GM18499 (cell line): ENCODE results near the gene EPHA7.

Source experiments
- ATAC-seq: cut with Tn5 transposase; IDR thresholded peaks from one replicate; pipeline ENCODE4 v1.9.1; 2021; ENCODE audit warnings: moderate number of reproducible peaks; ENCODE audit not compliant: insufficient read depth, unreplicated experiment

Gene EPHA7

DNA sequence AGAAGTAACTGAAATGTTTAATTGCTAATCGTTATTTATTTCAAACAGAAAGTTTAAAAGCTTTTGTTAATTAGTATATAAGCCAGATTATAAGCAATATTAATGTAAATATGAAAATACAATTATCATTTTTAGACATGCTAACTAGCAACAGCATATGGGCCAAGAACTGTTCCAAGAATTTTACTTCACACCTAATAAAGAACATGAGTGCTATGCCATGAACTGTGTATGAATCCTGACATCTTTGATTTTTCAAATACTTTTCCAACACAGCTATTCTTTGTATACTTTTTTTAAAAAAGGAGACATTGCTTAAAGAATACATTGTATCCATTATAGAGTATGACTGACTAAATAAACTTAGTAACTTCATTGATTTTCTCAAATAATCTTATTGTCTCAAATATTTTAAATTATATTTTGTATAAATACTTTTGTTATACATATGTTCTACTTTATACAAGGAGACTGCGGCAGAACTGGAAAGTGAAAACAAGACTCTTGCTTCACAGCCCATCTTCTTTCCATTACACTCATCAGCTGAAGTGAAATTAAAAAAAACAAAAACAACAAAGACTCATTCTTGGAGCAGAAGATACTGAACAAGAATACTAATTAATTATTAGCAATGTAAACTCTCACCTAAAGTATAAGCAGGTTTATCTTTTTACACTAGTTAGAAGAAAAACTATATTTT, 89.9 kb downstream of the EPHA7 start:
- no peak for ATAC-seq

DNA sequence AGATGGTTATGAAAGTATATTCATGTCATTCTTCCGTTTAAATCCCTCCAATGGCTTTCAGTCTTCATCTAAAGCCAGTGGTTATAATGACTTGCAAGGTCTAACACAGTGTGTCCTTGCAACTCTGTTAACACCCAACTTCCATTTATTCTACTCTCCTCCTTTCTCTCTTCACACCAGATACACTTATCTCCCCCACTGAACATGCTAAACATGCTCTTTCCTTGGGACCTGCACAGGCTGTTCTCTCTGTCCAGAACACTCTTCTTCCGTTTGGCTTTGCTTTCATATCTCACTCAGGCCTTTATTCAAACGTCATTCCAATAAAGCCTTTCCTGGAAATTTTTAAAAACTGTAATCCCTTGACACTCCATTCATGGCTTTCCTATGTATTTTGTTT, 91.5 kb downstream of the EPHA7 start:
- ATAC-seq: no peak

DNA sequence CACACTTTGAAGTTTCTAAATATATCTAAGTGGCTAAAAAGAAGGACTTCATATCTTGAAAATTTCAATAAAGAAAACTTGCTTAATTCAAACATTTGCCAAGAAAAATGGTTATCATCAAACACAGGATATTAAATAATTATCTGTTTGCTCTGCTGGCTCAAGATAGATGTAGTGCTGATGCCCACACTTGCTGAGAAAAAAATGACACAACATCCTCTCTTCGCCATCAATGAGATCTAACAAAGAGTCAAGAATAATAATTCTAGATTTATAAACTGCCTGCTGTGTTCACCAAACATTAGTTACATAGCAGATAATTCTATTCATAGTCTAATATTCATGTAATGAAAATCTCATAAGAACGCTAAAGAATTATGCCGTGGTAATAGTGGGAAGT, 93.6 kb downstream of the EPHA7 start:
- ATAC-seq: no peak

- no peak for ATAC-seq
Observed at GRCh38 chr6:93323630-93324029, 95.7 kb downstream of the EPHA7 start.

DNA sequence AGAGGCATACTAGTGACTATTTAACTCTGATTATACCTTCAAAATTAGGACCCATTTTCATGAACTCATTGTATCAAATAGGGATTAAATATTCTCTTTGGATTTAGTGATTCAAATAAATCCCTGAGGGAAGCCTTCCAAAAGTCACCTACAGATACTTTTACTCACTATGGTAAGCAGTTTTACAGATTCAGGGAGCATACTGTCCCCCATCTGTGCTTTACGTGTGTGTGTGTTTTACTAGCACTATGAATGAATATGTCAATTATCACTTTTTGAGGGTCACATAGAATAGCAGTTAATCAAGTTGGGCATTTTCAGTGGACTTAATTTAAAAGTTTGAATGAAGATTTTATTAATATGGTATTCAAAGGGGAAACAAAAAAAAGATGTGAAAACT, 96.7 kb downstream of the EPHA7 start:
- ATAC-seq: no peak

DNA sequence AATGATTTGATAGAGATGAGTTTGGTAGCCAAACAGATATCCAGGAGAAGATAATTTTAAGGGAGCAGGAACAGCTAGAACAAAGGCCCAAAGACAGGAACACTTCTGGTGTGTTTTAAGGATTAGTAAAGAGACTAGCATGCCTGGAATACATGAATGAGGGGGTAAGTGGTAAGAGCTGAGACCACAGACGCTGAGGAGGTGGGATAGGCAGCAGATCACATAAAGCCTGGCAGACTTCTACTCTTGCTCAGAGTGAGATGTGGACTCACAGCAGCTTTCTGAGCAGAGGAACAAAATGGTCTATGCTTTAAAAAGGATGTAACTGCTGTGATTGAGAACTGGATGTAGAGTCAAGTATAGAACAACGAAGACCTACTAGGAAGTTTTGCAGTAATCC, 100.1 kb downstream of the EPHA7 start:
- ATAC-seq: no peak

GRCh38 chr6:93318121-93318520, 101.2 kb downstream of the EPHA7 start:
- ATAC-seq: no peak

DNA sequence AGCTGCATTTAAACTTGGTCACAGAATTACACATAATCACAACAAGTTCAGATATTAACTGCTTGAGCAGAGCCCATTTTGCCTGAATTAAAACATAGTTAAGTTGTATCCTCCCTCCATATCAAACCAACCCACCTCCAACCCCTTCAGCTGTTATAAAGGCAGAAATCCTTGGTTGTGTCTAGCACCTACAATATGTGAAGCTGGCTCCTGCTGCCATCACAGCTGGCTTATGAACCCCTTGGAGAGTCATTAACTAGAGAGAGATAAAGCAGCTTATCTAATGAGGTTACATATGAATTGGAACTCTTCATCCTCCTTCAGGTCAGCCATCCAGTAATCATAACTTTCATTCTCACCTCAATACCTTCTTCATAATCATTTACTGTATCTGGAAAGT, 101.8 kb downstream of the EPHA7 start:
- no peak for ATAC-seq

DNA sequence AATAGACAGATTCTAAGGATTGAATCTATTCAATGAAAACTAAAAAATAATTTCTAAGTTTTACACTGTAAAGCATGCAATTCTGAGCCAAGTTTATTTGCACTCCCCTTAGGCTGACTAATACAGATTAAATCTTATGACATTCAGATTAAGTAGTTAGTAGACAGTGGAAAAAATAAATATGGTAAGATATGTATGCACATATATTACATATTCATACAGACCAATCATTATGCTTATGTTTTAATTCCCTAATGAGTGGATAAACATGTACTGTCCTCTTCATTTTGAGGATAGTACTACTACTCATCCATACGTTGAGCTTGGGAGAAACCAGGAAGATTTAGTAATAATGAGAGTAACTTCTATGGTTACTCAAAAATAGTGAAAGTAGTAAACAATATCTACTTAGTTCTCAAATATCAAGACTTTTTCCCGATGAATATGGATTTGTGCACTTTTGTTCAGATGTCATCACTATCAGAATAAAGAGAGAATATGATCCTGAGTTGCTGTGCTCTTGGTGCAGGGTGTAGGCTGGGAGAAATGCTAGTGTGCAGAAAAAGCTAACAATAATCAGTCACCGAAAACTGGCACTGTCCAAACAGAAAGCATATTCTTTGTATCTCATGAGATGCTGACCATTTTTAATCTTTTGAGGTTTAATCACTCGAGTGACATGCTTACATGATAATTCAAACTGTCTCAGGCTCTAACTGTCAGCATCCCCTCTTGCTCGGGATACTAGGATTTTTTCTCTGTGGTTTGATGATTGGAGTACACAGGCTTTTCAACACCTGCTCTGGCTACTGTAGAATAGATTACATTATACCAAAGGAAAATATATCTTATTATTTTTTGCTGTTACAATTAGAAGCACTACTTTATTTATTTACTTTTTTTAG, 111.6 kb downstream of the EPHA7 start:
- no peak for ATAC-seq

DNA sequence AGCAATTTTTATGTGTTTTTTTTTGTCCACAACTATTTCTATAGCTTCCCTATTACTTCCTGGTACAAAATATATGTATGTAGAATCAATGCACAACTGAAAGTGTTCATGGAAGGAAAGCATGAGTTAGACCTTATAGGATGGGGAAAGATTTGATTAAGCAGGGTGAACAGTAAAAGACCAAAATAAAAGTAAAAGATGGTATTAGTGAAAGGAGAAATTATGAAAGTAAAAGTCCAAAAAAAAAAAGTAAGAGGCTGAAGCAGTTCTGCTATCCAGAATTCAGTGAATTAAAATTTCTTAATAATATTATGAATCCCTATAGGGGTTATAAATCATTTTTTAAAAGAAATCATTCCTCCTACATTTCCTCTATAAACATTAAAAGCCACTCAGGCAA, 114.3 kb downstream of the EPHA7 start:
- ATAC-seq: no peak

DNA sequence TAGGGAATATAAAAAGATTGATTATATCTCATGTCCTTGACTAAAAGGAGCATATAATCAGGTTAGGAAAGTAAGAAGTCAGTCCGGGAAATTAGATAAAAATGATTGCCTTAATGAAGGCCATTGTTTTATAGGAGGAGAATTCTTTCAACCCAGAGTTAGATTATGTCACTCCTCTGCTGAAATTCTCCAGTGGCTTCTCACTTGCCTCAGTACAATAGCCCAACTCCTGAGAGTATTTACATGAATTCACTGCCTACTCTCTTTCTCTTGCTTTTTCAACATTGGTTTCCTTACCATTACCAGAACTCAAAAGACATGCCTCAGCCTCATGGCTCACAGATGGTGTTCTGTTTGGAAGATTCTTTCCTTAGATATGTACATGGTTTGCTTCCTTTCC, 114.9 kb downstream of the EPHA7 start:
- no peak for ATAC-seq

DNA sequence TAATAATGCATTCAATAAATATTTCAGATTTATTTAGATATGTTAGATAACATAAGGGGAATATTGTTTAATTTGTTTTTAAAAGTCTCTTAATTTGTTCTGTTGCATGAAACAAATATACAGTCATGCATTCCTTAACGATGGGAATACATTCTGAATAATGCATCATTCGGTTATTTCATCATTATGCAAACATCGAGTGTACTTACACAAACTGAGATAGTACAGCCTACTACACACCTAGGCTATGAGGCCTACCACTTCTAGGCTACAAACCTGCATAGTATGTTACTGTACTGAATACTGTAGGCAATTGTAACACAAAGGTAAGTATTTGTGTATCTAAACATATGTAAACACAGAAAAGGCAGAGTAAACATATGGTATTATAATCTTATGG, 118.7 kb downstream of the EPHA7 start:
- no peak for ATAC-seq

DNA sequence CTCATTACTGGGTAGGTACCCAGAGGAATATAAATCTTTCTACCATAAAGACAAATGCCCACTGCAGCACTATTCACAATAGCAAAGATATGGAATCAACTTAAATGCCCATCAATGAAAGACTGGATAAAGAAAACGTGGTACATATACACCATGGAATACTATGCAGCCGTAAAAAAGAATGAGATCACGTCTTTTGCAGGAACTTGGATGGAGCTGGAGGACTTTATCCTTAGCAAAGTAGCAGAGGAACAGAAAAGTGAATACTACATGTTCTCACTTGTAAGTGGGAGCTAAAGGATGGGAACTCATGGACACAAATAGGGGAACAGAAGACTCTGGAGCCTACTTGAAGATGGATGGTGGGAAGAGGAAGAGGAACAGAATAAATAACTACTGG, 119.7 kb downstream of the EPHA7 start:
- no peak for ATAC-seq

DNA sequence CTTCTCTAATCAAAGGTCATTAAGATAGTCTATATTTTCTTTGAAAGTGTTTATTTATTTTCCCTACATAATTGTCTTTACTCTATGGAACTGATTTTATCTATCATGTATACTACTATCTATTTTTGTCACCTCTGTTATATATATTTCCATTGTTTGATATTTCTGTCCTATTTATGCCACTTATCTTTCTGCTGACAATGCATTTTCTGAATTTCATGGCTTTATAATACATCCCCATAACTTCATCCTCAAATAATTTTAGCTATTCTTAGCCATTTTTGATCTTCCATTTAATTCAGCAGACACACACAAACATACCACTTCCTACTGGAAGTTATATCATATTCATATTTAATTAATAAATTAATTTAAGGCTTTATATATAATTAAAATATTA, 123.7 kb downstream of the EPHA7 start:
- ATAC-seq: no peak

GRCh38 chr6:93294879-93295278, 124.5 kb downstream of the EPHA7 start:
- no peak for ATAC-seq

DNA sequence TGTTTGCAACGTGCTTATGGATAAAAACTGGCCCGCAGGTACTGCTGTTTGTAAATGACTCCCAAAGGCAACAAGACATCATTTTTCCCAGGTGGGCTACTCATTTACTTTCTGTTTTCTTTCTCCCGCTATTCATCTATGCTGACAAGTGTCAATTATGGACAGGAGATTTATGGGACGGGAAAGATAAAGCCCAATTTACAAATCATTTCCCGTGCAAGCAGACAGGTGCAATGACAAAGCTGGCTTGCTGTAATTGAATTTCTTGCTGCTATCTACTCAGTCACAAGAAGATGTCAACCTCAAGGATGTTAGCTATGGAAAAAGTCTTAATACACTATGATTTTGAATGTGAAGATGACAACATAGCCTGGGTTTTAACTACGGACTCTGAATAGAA, 125.5 kb downstream of the EPHA7 start:
- ATAC-seq: no peak

DNA sequence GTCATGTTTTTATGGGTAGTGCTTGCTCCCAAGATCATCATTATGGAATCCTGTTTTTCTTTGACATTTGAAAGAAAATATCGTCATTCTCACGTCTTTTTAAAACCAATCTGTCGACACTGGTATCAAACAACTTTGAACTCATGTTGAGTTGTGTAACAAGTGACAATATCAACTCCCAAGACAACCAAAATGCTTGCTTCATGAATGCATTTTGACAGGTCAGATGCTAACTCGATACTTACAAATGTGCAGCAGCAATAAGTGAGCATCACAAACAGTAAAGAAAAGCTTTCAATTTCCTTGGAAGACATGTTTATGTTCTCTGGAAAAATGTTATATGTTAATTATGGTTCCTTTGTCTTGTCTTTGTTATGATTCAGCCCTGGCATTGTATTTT, 125.9 kb downstream of the EPHA7 start:
- ATAC-seq: no peak

DNA sequence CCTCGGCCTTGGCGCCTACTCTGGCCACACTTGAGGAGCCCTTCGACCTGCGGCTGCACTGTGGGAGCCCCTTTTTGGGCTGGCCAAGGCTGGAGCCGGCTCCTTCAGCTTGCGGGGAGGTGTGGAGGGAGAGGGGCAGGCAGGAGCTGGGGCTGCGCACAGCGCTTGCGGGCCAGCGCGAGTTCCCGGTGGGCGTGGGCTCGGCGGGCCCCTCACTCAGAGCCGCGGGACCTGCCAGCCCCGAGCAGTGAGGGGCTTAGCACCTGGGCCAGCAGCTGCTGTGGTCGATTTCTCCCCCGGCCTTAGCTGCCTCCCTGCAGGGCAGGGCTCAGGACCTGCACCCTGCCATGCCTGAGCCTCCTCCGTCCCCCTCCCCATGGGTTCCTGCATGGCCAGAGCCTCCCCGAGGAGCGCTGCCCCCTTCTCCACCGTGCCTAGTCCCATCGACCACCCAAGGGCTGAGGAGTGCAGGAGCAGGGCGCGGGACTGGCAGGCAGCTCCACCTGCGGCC, 136.8 kb downstream of the EPHA7 start:
- no peak for ATAC-seq

DNA sequence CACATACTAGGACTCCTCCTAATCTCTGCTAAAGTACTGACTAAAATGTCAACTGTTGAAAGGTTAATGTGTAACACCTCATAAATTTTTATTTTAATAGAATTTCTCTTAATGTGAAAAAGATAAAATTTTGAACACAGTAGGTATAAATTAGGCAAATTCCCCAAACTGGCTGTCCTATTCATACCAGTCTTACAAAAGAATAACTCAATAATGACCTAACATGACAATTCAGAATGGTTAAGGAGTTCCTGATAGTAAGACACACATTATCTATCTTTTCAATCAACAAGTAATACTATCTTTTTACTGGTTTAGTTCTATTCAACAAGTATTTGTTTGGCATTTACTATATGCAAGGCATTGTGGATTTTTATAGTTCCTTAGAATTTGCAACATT, 141.1 kb downstream of the EPHA7 start:
- ATAC-seq: no peak

- no peak for ATAC-seq
Observed at GRCh38 chr6:93272896-93273295, 146.5 kb downstream of the EPHA7 start.

DNA sequence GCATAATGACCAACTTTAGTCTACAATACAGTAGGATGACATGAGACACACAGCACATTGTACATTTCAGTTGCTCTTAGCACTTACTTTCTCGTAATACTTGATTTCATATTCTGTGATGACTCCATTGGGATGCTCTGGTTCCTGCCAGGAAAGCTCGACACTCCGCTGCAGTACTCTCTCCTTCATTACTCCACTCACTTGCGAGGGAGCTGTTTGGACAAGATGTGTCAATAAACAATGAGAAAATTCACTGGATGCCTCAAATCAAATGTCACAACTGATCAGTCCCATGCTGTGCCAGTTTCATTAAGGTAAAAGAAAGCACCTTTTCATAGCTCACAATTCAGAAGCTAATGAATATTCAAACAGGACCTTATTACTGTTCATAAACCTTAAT, 147.1 kb downstream of the EPHA7 start:
- ATAC-seq: no peak
